ENCODE results near the gene ODF2. TPM values are rescaled to one million over a fixed set of nuclear protein-coding genes. Genes with fewer than 3 reads are reported as not detected.
"Not testable (repeated sequence)": the region's sequence is repeated elsewhere in the genome, so short reads cannot be mapped to it uniquely, and the experiment has no call there.

ODF2 gene
- total RNA-seq (2014; rRNA removed; shearing (Covaris generic)): 52.9 and 60.7 TPM in 2 replicates

DNA sequence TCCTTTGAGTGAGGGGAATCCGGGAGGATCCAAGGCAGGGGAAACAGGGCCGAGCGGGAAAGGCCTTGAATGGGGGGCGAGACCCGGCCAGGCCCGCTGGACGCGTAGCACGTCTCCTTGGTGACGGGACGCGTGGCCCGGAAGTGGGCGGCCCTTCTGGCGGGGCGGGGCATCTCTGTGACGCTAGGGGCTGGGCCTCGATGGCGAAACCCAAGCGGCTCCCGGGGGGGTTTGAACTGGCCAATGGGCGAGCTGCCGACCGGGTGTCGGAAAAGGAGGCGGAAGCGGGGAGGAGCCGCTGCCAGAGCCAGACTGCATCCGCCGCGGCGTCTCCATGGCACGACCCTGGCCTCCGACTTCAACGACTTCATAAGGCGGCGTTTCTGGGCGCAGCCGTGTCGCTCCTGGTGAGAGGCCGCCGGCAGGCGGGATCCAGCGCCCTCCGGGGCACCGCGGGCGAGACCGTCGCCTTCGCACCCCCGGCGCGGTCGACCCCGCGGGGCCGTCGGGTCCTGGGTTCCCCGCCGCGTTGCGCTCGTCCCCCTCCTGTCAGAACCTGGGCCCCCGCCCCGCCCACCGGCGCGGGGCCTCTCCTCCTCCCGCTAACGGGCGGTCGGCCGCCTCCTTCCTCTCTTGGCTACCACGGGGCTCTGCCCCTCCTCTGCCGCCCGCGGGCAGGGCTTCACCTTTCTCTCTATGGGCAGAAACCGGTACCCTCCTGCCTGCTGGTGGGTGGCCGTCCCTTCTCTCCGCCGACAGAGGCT is at the start of gene ODF2:
TSS of gene ODF2 (plus strand) at position 158 of the 764 bp plus-strand sequence. CDS start at position 244, 86 bp downstream.
- in situ Hi-C loops (cut with HindIII; ENCODE audit: low sequenced_read_pairs): no loop called here
- DNase-seq (ENCODE audit: low spot score): peak; percentile 98

- no peak for DNase-seq (ENCODE audit: low spot score)
Measured at GRCh38 chr9:128406848-128407391, 48.9 kb upstream of the ODF2 start.

DNA sequence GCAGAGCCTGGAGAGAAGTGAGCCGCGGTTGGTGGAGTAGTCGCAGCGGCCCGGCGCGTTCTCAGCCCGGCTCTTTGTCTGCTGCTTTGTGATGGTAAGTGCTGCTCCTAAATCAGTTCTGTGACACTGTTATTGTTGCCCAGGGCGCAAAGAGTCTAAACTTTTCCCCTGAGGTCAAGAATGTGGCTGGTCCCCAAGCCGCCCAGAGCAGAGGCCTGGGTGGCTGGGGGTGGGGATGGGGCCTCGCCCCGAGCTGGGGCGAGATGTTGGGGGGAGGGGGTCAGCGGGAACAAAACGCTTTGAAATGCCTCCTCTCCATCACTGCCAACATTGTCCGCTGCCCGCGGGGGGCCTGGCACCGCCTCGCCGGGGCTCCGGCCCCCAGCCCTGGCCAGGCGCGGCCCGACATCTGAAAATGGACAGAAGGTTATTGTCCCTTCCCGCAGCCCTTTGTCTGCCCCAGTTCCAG is 46.8 kb upstream of the ODF2 start:
- no peak for DNase-seq (ENCODE audit: low spot score)
- in situ Hi-C loops (cut with HindIII; ENCODE audit: low sequenced_read_pairs): no loop called here

More at GRCh38 chr9:128406848-128407391, 48.9 kb upstream of the ODF2 start:
- in situ Hi-C loops (cut with HindIII; ENCODE audit: low sequenced_read_pairs): no loop called here

- in situ Hi-C loops (cut with HindIII; ENCODE audit: low sequenced_read_pairs): no loop called here
- DNase-seq (ENCODE audit: low spot score): no peak
Measured at GRCh38 chr9:128409450-128409849, 46.4 kb upstream of the ODF2 start.

DNA sequence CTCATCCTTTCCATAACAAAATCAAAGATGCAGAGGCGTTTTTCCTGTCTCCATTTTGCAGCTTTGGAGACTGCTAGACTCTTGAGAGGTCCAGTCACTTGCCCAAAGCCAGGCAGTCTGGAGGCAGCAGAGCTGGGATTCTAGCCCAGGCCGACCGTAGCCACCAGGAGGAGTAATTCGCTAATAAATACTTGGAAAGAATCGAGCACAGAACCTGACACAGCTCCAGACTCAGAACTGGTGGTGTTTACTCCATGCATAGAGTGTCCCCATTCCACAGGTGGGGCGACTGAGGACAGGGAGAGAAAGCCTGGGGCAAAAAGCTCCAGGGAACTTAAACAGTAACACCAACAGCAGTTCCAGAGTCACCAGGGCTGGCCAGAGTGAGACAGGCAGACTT is 45.8 kb upstream of the ODF2 start:
- in situ Hi-C loops (cut with HindIII; ENCODE audit: low sequenced_read_pairs): no loop called here
- peak; percentile 27 for DNase-seq (ENCODE audit: low spot score)

- in situ Hi-C loops (cut with HindIII; ENCODE audit: low sequenced_read_pairs): no loop called here
- no peak for DNase-seq (ENCODE audit: low spot score)
Measured at GRCh38 chr9:128411364-128412119, 44.3 kb upstream of the ODF2 start.

DNA sequence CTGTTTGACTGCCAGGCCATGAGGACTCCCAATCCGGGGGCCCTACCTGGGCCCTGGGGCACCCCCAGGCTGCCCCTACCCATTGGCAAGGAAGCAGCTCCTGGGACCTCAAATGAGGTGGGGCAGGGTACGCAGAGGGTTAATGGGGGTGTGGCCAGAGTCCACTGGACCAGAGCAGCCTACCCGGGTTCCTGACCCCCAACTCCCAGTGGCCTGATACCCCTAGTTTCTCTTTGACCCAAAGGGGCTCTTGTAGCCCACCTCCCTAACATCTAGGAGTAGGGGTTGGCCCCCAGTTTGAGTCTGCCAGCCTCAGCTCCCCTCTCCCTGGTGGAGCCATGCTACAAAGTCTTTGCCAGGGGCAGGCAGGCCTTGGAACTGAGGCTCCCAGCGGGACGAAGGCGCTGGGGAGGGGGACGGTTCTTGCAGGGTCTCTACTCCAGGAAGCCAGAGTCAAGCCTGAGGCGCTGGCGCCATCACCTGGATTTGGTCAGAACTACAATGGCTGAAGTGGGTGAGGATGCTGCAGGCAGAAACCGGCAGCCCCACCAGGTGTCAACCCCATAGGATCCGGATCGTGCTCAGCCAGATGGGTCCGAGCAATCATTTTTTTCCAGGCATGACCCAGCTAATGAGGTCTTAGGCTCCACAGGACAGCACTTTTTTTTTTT is 43.6 kb upstream of the ODF2 start:
- peak; percentile 51 for DNase-seq (ENCODE audit: low spot score)
- in situ Hi-C loops (cut with HindIII; ENCODE audit: low sequenced_read_pairs): no loop called here

DNA sequence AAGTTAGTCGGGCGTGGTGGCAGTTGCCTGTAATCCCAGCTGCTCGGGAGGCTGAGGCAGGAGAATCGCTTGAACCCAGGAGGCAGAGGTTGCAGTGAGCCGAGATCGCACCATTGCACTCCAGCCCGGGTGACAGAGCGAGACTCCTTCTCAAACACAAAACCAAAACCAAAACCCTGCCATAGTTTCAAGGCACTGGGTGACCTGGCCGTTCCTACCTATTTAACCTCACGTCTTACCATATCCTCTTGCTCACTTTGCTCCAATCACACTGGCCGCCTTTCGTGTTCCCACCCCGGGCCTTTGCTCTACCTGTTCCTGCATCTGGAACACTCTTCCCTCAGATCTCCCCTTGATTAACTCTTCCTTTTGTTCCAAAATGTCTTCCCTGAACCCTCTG is 42.1 kb upstream of the ODF2 start:
- DNase-seq (ENCODE audit: low spot score); in situ Hi-C loops (cut with HindIII; ENCODE audit: low sequenced_read_pairs): not testable (repeated sequence)

DNA sequence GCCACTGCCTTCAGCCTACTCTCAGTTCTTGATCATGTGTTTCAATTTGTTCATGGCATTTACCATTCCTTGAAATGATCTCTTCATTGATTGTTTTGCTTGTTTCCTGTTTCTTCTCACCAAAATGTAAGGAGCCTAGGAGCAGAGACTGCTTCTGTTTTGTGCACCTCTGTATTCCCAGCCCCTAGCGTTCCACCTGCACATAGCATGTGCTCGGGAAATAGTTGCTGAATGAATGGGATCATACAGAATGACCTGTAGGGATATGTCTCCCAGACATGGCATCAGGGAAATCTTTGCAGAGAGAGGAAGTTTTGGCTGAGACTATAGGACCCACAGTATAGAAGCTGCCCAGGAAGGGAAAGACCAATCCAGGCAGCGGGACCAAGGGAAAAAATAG is 41.3 kb upstream of the ODF2 start:
- DNase-seq (ENCODE audit: low spot score): no peak

DNA sequence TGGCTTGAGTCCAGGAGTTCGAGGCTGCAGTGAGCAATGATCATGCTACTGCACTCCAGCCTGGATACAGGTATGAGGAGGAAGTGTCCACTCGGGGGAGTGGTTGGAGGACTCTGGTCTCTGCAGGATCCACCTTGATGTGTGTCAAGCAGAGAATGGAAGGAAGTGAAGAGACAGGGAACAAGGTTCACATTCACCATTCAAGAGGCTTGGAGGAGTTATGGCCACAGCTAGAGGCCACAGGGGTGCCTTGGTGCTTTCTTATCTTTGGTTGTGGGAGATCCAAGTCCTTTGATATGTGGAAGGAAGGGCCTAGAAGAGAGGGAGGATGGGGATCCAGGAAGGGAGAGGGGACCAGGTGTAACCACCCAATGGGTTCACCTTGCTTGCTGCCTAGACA is 40.5 kb upstream of the ODF2 start:
- in situ Hi-C loops (cut with HindIII; ENCODE audit: low sequenced_read_pairs): no loop called here
- DNase-seq (ENCODE audit: low spot score): no peak

More for the DNA sequence above, 41.3 kb upstream of the ODF2 start:
- in situ Hi-C loops (cut with HindIII; ENCODE audit: low sequenced_read_pairs): no loop called here

- DNase-seq (ENCODE audit: low spot score): no peak
- in situ Hi-C loops (cut with HindIII; ENCODE audit: low sequenced_read_pairs): no loop called here
Measured at GRCh38 chr9:128416014-128416413, 39.8 kb upstream of the ODF2 start.

GRCh38 chr9:128416432-128417019 is 39.3 kb upstream of the ODF2 start:
- DNase-seq (ENCODE audit: low spot score): no peak
- in situ Hi-C loops (cut with HindIII; ENCODE audit: low sequenced_read_pairs): no loop called here

- DNase-seq (ENCODE audit: low spot score): peak; percentile 27
- in situ Hi-C loops (cut with HindIII; ENCODE audit: low sequenced_read_pairs): no loop called here
Measured at GRCh38 chr9:128419061-128419925, 36.5 kb upstream of the ODF2 start.

DNA sequence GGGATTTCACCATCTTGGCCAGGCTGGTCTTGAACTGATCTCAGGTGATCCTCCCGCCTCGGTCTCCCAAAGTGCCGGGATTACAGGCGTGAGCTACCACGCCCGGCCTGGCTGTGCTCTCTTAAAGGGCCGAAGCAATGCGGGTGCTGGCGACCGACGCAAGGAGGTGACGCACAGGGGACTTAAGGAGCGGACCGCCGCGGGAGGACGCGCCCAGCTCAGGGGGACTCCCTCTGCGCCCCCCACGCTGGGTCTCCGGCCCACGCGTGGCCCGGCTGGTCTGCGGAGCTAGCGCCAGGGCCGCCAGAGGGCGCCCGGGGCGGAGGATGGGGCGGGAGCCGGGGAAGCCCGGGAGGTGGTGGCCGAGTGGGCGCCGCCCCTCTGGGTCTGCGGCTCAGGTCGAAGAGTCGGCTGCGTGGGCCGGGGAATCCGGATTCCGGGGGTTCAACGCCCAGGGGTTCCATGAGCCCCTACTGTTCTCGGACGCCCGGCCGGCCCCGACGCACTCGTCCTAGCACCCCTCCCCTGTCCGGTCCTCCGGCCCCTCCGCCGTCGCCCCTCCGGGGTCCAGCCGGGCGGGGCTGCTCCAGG is 35.7 kb upstream of the ODF2 start:
- in situ Hi-C loops (cut with HindIII; ENCODE audit: low sequenced_read_pairs): no loop called here
- peak; percentile 68 for DNase-seq (ENCODE audit: low spot score)

DNA sequence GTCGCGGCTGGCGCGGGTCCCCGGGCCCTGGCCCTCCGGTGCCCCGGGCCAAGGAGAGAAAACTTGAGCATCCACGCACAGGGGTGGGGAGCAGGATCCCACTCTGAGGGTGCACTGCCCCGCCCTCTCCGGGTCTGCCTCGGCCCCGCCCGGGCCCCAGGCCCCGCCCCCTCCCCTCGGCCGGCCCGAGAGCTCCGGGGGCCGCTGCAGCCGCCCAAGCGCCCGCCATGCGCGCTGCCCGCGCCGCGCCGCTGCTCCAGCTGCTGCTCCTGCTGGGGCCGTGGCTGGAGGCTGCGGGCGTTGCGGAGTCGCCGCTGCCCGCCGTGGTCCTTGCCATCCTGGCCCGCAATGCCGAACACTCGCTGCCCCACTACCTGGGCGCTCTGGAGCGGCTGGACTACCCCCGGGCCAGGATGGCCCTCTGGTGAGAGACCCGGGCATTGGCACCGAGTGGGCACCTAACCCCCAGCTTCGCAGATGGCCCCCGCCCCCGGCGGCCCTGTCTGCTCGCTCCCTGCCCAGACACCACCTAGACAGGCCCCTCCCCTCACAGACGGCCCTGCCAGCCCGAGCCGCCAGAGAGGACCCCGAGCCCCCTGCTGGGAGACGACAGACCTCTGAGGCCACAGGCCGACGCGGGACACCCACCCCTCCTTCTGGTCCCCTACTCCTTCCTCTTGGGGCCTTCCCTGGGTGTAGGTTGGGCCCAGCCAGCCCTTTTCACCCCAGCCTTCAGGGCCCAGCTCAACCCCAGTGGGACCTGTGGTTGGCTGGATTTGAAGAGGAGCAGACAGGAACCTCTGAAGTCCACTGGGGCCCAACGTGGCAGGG is 34.9 kb upstream of the ODF2 start, which contains the start of gene CERCAM:
TSS of gene CERCAM (plus strand) at position 207 of the 831 bp plus-strand sequence. CDS start at position 228, 21 bp downstream.
- in situ Hi-C loops (cut with HindIII; ENCODE audit: low sequenced_read_pairs): no loop called here
- peak; percentile 57 for DNase-seq (ENCODE audit: low spot score)

DNA sequence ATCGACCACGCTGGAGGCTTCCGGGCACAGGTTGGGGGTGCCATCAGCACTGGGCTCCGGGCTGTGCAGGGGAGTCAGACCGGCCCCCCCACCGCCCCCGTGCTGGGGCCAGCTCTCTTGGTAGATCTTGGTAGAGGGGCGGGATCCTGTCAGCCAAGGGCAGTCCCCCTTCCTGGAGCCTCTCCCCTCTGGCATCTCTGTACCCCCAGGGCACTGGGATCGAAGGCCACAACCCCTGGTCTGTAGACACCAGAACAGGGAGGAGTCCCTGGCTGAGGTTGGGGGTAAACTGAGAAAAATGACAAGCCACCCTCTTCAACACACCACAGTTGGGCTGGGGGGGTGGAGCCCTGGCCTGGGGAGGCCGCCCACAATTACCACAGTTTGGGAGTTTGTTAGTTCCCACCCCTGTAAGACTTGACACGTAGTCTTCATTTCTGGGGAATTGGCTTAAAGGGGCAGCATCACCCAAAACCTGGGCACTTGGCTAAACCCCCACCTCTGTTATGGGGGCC is 34.3 kb upstream of the ODF2 start:
- in situ Hi-C loops (cut with HindIII; ENCODE audit: low sequenced_read_pairs): no loop called here
- no peak for DNase-seq (ENCODE audit: low spot score)
